GM12864 (cell line): ENCODE data around the gene KLHL40.

Experiments
- DNase-seq: peaks from one replicate; pipeline ENCODE4 v3.0.0-alpha.2; 2011; ENCODE audit warnings: low read depth
- H3K4me3 ChIP-seq: 2 replicates; pipeline ENCODE4 v1.5.1; 2011; ENCODE audit warnings: mild to moderate bottlenecking, low read depth, low read length, control low read depth
- CTCF ChIP-seq: IDR thresholded peaks from 2 replicates; pipeline ENCODE4 v1.5.1; 2011; ENCODE audit warnings: low read depth, mild to moderate bottlenecking, moderate library complexity, low read length, control low read depth, inconsistent platforms; ENCODE audit errors: missing control alignments

KLHL40 gene

GRCh38 chr3:42712688-42713372 is 27.5 kb downstream of the KLHL40 start:
- no peak for DNase-seq

GRCh38 chr3:42713747-42714146 is 28.4 kb downstream of the KLHL40 start:
- no peak for DNase-seq
- TF ChIP-seq CTCF: no peak

More at GRCh38 chr3:42712688-42713372, 27.5 kb downstream of the KLHL40 start:
- no peak for TF ChIP-seq CTCF
- no peak overlapping the region for H3K4me3 ChIP-seq

DNA sequence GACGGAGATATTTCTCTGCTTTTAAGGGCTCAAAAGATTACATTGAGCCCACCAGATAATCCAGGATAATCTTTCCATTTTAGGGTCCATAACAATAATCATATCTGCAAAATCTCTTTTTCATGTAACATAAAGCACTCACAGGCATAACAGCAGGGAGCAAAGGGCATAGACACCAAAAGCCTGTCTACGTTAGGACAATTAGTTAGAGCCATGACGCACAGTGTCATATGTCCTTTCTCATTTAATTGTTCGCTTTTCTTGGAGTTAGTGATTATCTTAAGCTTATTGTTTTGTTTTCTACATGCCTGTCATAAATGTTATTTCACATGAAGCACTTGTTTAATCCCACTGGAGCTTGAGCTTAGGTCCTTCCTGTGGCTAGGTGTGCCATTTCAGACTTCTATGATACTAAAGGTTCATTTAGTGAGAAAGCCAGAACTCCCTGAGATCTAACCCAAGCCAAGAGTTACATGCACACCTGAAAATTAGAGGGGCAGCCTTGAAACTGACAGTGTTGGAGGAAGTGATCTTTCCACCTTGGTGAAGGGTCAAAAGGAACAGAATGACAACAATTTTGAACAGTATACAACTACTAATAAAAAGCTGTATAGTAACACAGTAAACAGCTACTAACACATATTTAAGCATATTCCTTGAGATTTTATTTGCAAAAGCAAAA is 29.0 kb downstream of the KLHL40 start:
- no peak overlapping the region for H3K4me3 ChIP-seq
- DNase-seq: no peak
- TF ChIP-seq CTCF: no peak

More at GRCh38 chr3:42713747-42714146, 28.4 kb downstream of the KLHL40 start:
- no peak overlapping the region for H3K4me3 ChIP-seq

- TF ChIP-seq CTCF: no peak
- no peak for DNase-seq
- no peak overlapping the region for H3K4me3 ChIP-seq
Observed at GRCh38 chr3:42717306-42717705, 32.0 kb downstream of the KLHL40 start.

DNA sequence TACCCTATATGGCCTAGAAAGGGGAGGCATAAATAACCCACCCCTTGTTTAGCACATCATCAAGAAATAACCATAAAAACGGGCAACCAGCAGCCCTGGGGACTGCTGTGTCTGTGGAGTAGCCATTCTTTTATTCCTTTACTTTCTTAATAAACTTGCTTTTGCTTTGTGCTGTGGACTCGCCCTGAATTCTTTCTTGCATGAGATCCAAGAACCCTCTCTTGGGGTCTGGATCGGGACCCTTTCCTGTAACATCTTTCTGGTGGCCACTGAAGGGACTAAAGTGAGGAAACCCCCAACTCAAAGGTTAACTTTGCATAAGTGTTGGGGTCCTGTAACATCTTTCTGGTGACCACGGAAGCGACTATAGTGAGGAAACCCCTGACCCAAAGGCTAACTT is 33.0 kb downstream of the KLHL40 start:
- DNase-seq: no peak
- no peak for TF ChIP-seq CTCF
- H3K4me3 ChIP-seq: no peak overlapping the region

DNA sequence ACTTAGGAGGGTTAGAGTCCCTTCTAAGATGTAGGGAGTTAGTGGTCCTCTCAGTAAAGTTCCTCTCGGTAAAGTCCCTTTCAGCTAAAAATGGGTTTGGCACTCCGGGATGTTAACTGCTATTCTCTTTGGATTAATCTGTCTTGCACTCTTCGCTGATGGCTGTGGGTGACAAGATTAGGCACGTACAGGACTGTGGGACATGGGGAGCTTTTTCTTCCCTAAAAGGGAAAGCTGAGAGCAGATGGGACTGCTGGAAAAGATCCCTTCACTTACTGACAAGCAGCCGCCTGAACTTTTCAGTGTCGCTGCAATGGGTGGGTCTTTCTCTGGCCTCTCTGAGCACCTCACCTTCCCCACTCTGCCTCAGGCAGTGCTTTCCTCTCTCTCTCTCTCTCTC is 33.7 kb downstream of the KLHL40 start:
- no peak for DNase-seq
- TF ChIP-seq CTCF: no peak
- H3K4me3 ChIP-seq: no peak overlapping the region

- no peak for DNase-seq
- no peak for TF ChIP-seq CTCF
- H3K4me3 ChIP-seq: no peak overlapping the region
Observed at GRCh38 chr3:42720126-42720525, 34.8 kb downstream of the KLHL40 start.
